GM18867 (cell line): ENCODE results near the gene UBE2G2.

Experiments
- ATAC-seq: cut with Tn5 transposase; IDR thresholded peaks from one replicate; pipeline ENCODE4 v1.9.1; 2021; ENCODE audit warnings: mild to moderate bottlenecking, moderate library complexity; ENCODE audit not compliant: unreplicated experiment

UBE2G2 gene

GRCh38 chr21:44732263-44732662 lies 69.4 kb downstream of the UBE2G2 start:
- no peak for ATAC-seq

DNA sequence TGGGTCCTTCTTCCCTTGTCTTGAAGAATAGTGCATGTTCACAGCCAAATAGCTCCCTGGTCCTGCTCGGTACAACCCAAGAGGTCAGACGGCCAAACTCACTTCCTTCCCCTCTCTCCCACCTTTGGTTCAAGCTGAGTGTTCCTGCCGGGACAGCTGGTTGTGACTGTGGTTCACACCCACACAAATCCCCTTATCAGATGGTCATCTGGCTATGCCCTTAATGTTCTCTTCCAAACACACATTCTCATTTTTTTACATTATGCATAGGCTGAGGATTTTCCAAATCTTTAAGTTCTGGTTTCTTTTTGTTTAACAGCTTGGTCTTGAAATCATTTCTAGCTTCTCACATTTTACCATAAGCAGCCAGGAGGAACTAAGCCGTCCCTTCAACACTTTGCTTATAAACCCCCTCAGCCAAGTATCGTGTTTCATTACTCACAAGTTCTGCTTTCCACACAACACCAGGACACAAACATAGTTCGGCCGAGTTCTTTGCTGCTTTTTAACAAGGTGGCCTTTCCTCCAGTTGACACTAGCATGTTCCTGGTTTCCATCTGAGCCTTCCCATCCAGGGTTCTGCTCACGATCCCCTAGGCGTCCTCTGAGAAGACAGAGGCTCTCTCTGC lies 70.6 kb downstream of the UBE2G2 start:
- ATAC-seq: no peak

- ATAC-seq: no peak
Observed at GRCh38 chr21:44730028-44730395, 71.6 kb downstream of the UBE2G2 start.

DNA sequence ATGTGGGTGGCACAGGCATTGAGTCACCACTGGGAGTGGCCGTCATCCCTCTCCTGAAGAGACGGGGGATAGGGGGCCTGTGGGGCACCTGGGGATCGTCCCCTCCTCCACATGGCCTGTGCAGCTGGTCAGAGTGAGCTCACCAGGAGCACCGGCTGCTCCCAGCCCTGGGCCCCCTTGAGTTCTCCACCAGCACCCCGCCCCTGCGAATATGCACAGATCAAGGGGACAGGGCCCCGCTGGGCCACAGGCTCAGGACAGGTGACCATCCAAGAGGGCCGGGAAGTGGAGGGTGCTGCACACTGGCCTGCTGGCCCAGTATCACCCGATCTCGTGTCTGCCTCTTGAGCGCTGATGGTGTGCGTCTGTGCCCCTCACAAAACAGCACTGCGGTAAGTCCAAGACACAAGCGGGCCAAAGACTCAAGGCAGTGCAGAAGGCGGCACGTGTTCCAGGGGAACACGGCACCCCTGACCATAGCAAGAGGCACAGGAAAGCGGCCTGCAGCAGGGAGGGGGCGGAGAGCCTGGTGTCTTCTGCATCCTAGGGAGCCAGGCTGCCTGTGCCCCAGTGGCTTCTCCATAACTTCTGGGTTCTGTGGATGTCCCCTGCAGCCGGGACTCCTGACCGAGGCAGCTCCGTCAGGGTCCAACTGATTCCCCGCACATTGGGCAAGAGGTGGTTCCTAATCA lies 72.1 kb downstream of the UBE2G2 start:
- ATAC-seq: no peak

- ATAC-seq: no peak
Observed at GRCh38 chr21:44728716-44729115, 72.9 kb downstream of the UBE2G2 start.

GRCh38 chr21:44727757-44728156 lies 73.9 kb downstream of the UBE2G2 start:
- ATAC-seq: no peak

GRCh38 chr21:44727321-44727720 lies 74.3 kb downstream of the UBE2G2 start:
- ATAC-seq: no peak

- no peak for ATAC-seq
Observed at GRCh38 chr21:44726826-44727225, 74.8 kb downstream of the UBE2G2 start.

- ATAC-seq: no peak
Observed at GRCh38 chr21:44724926-44725325, 76.7 kb downstream of the UBE2G2 start.

DNA sequence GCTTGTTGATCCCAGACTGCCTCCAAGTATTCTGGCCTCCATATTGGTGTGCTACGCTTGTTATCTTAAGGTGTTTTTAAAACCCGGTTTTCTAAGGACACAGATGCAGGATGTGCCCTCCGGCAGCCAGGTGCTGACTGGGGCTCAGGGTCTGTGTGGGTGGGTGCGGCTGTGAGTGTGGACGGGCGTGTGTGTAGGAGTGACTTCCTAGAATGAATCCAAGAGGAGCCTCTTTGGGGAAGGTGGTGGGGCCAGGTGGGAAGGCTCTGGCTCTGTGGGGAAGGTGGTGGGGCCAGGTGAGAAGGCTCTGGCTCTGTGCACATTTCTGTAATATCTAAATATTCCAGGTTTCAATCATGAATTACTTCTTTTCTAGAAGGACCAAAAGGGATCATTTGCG lies 77.4 kb downstream of the UBE2G2 start:
- no peak for ATAC-seq

DNA sequence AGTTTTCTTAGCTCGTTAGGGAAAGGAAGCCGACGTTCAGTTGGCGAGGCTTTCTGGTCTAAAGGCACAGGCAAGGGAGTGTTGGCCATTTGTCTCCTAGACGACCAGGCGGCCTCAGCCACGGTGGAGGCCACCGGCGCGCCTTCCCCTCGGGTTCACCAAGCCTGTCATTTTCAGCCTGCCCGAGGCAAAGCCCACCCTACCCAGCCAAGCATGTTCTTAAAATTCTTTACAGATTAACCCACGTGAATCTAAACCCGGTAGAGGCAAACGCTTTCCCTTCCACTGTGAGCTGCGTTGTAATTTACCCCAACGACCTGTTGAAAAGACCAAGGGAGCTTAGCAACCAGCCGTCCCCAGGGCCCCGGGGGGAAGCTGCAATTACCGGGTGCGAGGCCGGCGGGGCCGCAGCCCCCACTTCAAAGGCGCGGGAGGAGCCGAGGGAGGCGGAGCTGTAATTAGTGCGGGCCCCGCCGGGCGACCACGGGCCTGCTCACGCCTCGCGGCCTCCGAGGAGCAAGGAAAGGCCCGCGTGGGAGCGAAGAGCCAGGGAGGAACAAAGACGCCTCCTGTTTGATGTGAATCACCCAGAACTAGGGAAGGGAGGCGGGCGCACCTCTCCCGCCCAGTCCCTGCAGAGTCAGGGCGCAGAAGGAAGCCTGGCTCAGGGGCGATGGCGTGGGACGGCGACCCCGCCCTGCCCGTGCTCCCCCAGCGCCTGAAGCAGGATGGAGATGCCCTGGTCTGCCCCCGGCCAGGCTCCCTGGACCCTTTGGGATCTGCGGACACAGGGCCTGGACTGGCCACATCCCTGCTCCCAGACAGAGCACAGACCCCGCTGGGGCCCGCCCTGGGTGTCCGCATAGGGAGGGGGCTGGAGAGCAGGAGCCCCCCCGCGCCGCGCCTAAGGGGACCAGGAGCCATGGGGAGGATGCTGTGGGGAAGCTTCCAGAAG lies 78.2 kb downstream of the UBE2G2 start:
- ATAC-seq: no peak

- ATAC-seq: no peak
Observed at GRCh38 chr21:44722731-44723130, 78.9 kb downstream of the UBE2G2 start.

DNA sequence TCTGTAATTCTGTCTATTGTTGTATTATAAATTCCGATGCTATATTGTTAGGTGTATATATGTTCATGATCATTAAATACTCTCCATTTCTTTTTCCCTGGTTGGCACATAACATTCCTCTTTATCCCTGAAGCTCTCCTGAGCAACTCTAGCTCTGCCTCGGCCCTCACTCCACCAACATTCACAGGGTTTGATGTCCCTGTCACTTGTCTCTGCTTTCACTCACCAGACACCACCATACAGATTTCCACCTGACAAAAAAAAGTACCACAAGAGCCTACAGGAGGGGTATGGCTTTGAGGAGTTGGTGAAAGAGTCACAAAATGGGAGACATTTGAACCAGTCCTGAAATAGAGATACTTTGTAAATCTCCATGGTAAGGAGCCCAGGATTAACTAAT lies 81.5 kb downstream of the UBE2G2 start:
- ATAC-seq: no peak
